ENCODE results near the gene RERE. TPM values are rescaled to one million over a fixed set of nuclear protein-coding genes. Genes with fewer than 3 reads are reported as not detected.
A peak's percentile ranks its signal among the peaks of the same experiment; 100 is the strongest.

RERE gene
- polyA plus RNA-seq, 1 of the 3 experiments (the other 2 are of a cell fraction): 8.1 TPM

- Histone ChIP-seq H4K20me1 (ENCODE audit: insufficient read depth) (no peaks in the 10 kb centered on the region), H3K9ac (no peak overlapping the region), H3K79me2 (ENCODE audit: insufficient read depth) (peaks cover 14% of the 10 kb centered on the region), H3K27ac (ENCODE audit: low read depth in 2 of 2, low read length in 1 of 2) (peak overlapping the region in 1 of 2 experiments; percentile 51; a peak in 1 of 4 replicates), H2AFZ (ENCODE audit: low read depth) (no peak overlapping the region), H3K9me3 (no peaks in the 10 kb centered on the region), H3K4me3 (ENCODE audit: low read depth in 2 of 2, low read length in 1 of 2) (no peak overlapping the region), H3K4me2 (no peak overlapping the region), H3K36me3 (replicated peaks in 1 of 2; ENCODE audit: control insufficient read depth in 1 of 2, insufficient read depth in 2 of 2, low read length in 1 of 2) (peaks cover 0 to 4% of the 10 kb centered on the region in 2 experiments), H3F3A (replicated peaks; ENCODE audit: insufficient read depth) (peaks cover 36% of the 10 kb centered on the region), H3K4me1 (ENCODE audit: control insufficient read depth in 1 of 2, insufficient read depth in 2 of 2, low read depth in 1 of 2, low read length in 1 of 2) (peaks cover 45 to 72% of the 10 kb centered on the region in 2 experiments; a peak in 3 of 4 replicates), H3K9me2 (no peaks in the 10 kb centered on the region), H3K27me3 (ENCODE audit: insufficient read depth) (no peaks in the 10 kb centered on the region)
- TF ChIP-seq RFX5 (IDR thresholded peaks at IDR 0.05; ENCODE audit: low read length) (no peak), EP300 (IDR thresholded peaks at IDR 0.05; ENCODE audit: borderline replicate concordance in 1 of 2, low read depth in 1 of 2, low read length in 1 of 2) (peak in 1 of 2 experiments; percentile 25; a peak in 1 of 4 replicates)
- WGBS (ENCODE audit: low lambda C conversion rate): 73% methylated on average over 5 of the region's 5 CpGs
- ChIA-PET CTCF (interaction anchor here (0.7 to 1.5 kb wide), 5 partner anchors 8 to 456 kb away, joined by 3 to 5 read pairs (median 4); no protein-coding TSS in a partner anchor), POLR2A (no interaction called here)
- DNase-seq: no peak
Measured at GRCh38 chr1:8461351-8462110, 355.9 kb downstream of the RERE start.

GRCh38 chr1:8460784-8461183 is 356.7 kb downstream of the RERE start:
- Histone ChIP-seq H3K9me2 (no peaks in the 10 kb centered on the region), H3K79me2 (ENCODE audit: insufficient read depth) (peaks cover 14% of the 10 kb centered on the region), H2AFZ (ENCODE audit: low read depth) (no peak overlapping the region), H4K20me1 (ENCODE audit: insufficient read depth) (no peaks in the 10 kb centered on the region), H3K27me3 (ENCODE audit: insufficient read depth) (no peaks in the 10 kb centered on the region), H3K9me3 (no peaks in the 10 kb centered on the region), H3F3A (replicated peaks; ENCODE audit: insufficient read depth) (peaks cover 39% of the 10 kb centered on the region), H3K4me1 (ENCODE audit: control insufficient read depth in 1 of 2, insufficient read depth in 2 of 2, low read depth in 1 of 2, low read length in 1 of 2) (peaks cover 42 to 75% of the 10 kb centered on the region in 2 experiments; a peak in 3 of 4 replicates), H3K4me2 (no peak overlapping the region), H3K4me3 (ENCODE audit: low read depth in 2 of 2, low read length in 1 of 2) (no peak overlapping the region), H3K36me3 (replicated peaks in 1 of 2; ENCODE audit: control insufficient read depth in 1 of 2, insufficient read depth in 2 of 2, low read length in 1 of 2) (peaks cover 0 to 4% of the 10 kb centered on the region in 2 experiments), H3K27ac (ENCODE audit: low read depth in 2 of 2, low read length in 1 of 2) (peak overlapping the region in 1 of 2 experiments; percentile 51; a peak in 1 of 4 replicates), H3K9ac (no peak overlapping the region)
- WGBS (ENCODE audit: low lambda C conversion rate): 92% methylated on average over 5 of the region's 5 CpGs
- DNase-seq: no peak
- POLR2A ChIA-PET: no interaction called here
- CTCF ChIA-PET: interaction anchor here (0.7 to 1.5 kb wide), 6 partner anchors 8 to 1129 kb away, joined by 3 to 5 read pairs (median 4); no protein-coding TSS in a partner anchor
- TF ChIP-seq MXI1 (IDR thresholded peaks at IDR 0.05; ENCODE audit: low read depth, low read length): no peak
- TF ChIP-seq RFX5 (IDR thresholded peaks at IDR 0.05; ENCODE audit: low read length): no peak
- no peak for TF ChIP-seq CHD2 (IDR thresholded peaks at IDR 0.05; ENCODE audit: low read length, partially characterized antibody)
- no peak for TF ChIP-seq CTCF (IDR thresholded peaks at IDR 0.05)

GRCh38 chr1:8460132-8460544 is 357.3 kb downstream of the RERE start:
- DNase-seq: no peak
- no peak overlapping the region for H3K27ac ChIP-seq (ENCODE audit: low read depth in 2 of 2, low read length in 1 of 2)
- H3K4me3 ChIP-seq (ENCODE audit: low read depth in 2 of 2, low read length in 1 of 2): no peak overlapping the region
- no peaks in the 10 kb centered on the region for H4K20me1 ChIP-seq (ENCODE audit: insufficient read depth)
- H3K9ac ChIP-seq: no peak overlapping the region
- H3K9me3 ChIP-seq: no peaks in the 10 kb centered on the region
- H2AFZ ChIP-seq (ENCODE audit: low read depth): no peak overlapping the region
- peaks cover 42% of the 10 kb centered on the region for H3F3A ChIP-seq (replicated peaks; ENCODE audit: insufficient read depth)
- H3K36me3 ChIP-seq (replicated peaks in 1 of 2; ENCODE audit: control insufficient read depth in 1 of 2, insufficient read depth in 2 of 2, low read length in 1 of 2): peaks cover 0 to 4% of the 10 kb centered on the region in 2 experiments
- no peak for TF ChIP-seq RCOR1 (IDR thresholded peaks at IDR 0.05; ENCODE audit: low read length)
- no peaks in the 10 kb centered on the region for H3K9me2 ChIP-seq
- no peak overlapping the region for H3K4me2 ChIP-seq
- POLR2A ChIA-PET: no interaction called here
- H3K79me2 ChIP-seq (ENCODE audit: insufficient read depth): peaks cover 14% of the 10 kb centered on the region
- peaks cover 43 to 71% of the 10 kb centered on the region in 2 experiments; a peak in 3 of 4 replicates for H3K4me1 ChIP-seq (ENCODE audit: control insufficient read depth in 1 of 2, insufficient read depth in 2 of 2, low read depth in 1 of 2, low read length in 1 of 2)
- no peaks in the 10 kb centered on the region for H3K27me3 ChIP-seq (ENCODE audit: insufficient read depth)
- CTCF ChIA-PET: interaction anchor here (0.7 to 1.5 kb wide), 6 partner anchors 9 to 1129 kb away, joined by 3 to 5 read pairs (median 4); no protein-coding TSS in a partner anchor
- WGBS (ENCODE audit: low lambda C conversion rate): 84% methylated on average over 4 of the region's 4 CpGs

All from SK-N-SH (cell line).